PC-3 (cell line): ENCODE measurements around the gene PLEKHS1.

Source experiments
- EZH2 ChIP-seq: fragments of 300-600 bp; sonication (generic); IDR thresholded peaks from one replicate; pipeline ENCODE4 v1.6.1; 2017; ENCODE audit warnings: antibody characterized with exemption, mild to moderate bottlenecking, low read length; ENCODE audit not compliant: unreplicated experiment
- EZH2phosphoT487 ChIP-seq: fragments of 300-600 bp; sonication (generic); IDR thresholded peaks from 2 replicates; pipeline ENCODE4 v1.6.1; 2018; ENCODE audit warnings: mild to moderate bottlenecking, antibody characterized with exemption, low read length, borderline replicate concordance
- TF ChIP-seq, protein P1 (sequence below): fragments of 300-600 bp; sonication (generic); conservative IDR thresholded peaks from 2 replicates; pipeline ENCODE4 v1.5.1; 2017; ENCODE audit warnings: antibody characterized with exemption, low read depth, mild to moderate bottlenecking, low read length

DNA sequence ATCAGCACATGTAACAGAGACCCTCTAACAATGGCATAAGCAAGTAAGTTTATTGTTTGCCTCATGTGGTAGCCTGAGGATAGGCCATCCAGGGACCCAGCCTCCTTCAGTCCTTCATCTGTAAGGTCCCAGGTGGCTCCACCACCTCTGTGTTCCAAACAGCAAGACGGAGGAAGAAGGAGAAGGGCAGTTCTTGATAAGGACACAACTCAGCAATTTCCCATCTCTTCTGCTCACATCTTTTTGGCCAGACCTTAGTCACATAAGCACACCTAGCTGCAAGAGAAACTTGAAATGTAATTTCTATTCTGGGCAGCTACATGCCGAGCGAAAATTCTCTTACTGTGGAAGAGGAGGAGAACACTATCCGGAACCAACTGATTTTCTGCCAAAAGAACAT lies 68.5 kb downstream of the PLEKHS1 start:
- TF ChIP-seq EZH2 (no peak), EZH2phosphoT487 (no peak)
- TF ChIP-seq, protein P1, sequence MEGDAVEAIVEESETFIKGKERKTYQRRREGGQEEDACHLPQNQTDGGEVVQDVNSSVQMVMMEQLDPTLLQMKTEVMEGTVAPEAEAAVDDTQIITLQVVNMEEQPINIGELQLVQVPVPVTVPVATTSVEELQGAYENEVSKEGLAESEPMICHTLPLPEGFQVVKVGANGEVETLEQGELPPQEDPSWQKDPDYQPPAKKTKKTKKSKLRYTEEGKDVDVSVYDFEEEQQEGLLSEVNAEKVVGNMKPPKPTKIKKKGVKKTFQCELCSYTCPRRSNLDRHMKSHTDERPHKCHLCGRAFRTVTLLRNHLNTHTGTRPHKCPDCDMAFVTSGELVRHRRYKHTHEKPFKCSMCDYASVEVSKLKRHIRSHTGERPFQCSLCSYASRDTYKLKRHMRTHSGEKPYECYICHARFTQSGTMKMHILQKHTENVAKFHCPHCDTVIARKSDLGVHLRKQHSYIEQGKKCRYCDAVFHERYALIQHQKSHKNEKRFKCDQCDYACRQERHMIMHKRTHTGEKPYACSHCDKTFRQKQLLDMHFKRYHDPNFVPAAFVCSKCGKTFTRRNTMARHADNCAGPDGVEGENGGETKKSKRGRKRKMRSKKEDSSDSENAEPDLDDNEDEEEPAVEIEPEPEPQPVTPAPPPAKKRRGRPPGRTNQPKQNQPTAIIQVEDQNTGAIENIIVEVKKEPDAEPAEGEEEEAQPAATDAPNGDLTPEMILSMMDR = no peak
